Measurements from ENCODE around the gene NFKBIE.

The NFKBIE gene

GRCh38 chr6:44224029-44224964 lies 41.1 kb downstream of the NFKBIE start:
- no peak for DNase-seq

DNA sequence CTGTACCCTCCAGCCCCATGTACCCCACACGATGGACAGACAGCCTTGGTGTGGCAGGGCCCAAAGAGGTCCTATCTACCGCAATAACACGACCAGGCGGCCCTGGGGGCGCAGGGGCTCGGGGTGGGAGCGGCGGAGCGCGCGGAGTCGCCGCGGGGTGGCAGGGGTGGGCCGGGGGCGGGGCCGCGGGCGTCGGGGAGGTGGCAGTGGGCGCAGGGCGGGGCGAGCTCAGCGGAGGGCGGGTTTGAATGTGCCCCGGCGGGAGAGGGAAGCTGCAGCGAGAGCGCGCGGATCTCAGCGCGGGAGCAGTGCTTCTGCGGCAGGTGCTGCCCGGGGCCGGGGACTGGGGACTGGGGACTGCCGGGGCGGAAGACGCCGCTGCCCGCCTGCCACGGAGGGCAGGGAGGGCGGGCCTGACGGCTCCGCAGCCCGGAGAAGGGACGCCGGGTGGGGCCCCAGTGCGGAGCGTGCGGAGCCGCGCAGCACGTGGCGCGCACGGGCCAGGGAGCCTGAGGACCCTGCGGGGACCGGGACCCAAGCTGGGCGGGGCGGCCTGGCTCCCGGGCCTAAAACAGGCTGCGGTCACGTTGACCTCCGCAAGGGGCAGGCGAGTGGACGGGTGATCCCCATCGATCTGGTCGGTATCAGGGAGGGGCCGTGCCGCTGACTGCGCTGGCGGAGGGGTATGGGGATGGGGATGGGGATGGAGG lies 41.9 kb downstream of the NFKBIE start, which contains the start of gene SLC29A1:
Gene SLC29A1 (plus strand): TSS at position 277 of the 710 bp plus-strand sequence. CDS start 3,719 bp downstream, outside the sequence.
- DNase-seq, result peak; percentile 26

DNA sequence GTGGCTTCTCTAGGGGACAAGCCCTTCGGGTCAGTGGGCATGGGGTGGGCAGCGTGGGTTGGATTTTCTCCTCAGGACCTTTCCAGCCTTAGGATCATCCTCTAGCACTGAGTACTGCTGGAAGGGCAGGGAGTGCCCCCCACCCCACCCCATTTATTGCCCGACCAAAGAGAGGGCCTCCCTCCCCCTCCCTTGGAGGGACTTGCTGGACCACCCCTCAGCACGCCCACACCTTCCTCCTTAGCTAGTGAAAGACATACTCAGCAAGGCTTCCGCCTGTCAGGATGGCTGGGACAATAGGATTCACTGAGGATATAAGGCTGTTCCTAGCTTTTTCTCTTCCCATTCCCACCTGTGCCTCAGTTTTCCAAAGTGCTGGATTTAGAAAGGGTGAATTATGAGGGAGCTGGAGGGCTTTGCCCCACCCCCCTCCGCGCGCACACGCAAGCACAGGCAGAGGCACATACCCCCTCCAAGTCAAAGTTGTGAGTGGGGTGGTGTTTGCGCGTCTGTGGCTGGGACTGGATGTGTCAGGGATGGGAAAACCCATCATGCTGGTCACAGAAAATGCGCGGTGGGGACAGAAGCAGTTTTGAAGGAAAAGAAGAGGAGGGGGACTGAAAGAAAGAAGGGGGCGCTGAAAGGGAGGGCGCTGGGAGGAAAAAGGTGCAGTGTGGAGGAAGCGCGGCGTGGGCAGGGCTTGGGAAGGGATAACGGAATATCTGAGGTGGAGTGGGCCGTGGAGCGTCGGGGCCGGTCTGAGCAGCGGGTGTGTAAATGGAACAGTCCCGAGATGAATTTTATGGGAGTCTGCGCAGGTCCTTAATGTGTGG lies 42.6 kb downstream of the NFKBIE start:
- no peak for DNase-seq

- no peak for DNase-seq
Measured at GRCh38 chr6:44221961-44222335, 43.4 kb downstream of the NFKBIE start.

DNA sequence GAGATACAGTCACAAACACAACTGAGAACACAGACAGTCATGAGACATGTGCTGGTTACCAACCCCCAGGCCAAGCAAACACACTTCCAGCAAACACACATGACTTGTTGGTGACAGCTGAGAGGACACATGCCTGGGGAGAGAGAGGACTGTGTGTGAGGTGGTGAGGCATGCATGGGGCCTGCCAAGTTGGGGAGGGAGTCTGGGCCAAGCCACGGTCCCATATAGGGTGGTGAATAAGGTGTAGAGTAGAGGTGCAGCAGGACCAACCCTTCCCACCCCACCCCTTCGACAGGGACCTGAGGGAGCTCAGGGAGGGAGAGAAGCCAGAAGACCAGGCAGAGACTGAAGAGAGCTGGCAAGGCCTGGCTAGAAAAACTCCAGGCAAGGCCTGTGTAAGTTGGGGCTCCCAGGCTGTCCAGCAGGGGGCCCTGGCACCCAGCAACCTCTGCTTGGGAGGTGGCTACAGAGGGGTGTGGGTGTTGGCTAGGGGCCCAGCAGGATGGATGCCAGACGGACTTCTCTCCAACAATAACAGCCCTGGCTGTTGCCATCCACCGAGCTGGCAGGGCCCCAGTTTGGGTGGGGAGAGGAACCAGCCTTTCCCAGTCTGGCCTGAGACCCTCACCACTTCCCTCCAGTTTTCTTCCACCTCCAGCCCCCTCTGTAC lies 43.9 kb downstream of the NFKBIE start:
- peak; percentile 83 for DNase-seq

GRCh38 chr6:44220913-44221290 lies 44.4 kb downstream of the NFKBIE start:
- DNase-seq, result no peak

DNA sequence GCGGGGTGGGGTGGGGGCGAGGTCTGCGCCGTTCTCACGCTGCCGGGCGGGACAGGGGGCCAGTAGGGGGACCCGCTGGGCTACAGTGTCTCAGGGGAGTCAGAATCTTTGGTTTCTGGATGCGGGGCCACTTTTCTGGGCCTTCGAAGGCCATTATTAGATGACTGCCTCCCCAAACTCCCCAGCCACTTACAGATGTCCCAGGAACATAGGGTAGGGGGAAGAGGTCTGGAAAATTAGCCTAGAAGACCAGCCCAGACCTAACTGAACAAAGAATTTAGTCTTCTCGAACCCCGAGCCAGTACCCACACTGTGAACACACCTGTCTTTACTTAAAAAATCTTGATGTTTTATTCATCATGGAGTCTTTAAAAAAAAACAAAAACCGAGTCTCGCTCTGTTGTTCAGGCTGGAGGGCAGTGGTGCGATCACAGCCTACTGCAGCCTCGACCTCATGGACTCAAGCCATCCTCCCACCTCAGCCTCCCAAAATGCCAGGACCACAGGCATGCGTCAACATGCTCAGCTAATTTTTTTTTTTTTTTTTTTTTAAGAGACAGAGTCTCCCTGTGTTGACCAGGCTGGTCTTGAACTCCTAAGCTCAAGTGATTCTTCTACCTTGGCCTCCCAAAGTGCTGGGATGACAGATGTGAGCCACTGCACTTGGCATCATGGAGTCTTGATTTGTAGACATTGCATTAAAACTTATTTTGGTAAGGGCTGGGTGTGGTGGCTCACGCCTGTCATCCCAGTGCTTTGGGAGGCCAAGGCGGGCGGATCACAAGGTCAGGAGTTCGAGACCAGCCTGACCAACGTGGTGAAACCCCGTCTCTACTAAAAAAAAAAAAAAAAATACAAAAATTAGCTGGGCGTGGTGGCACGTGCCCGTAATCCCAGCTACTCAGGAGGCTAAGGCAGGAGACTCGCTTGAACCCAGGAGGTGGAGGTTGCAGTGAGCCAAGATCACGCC lies 45.3 kb downstream of the NFKBIE start:
- DNase-seq, result no peak

- no peak for DNase-seq
Measured at GRCh38 chr6:44219053-44219814, 46.1 kb downstream of the NFKBIE start.

- peak; percentile 55 for DNase-seq
Measured at GRCh38 chr6:44217332-44218143, 47.8 kb downstream of the NFKBIE start.

DNA sequence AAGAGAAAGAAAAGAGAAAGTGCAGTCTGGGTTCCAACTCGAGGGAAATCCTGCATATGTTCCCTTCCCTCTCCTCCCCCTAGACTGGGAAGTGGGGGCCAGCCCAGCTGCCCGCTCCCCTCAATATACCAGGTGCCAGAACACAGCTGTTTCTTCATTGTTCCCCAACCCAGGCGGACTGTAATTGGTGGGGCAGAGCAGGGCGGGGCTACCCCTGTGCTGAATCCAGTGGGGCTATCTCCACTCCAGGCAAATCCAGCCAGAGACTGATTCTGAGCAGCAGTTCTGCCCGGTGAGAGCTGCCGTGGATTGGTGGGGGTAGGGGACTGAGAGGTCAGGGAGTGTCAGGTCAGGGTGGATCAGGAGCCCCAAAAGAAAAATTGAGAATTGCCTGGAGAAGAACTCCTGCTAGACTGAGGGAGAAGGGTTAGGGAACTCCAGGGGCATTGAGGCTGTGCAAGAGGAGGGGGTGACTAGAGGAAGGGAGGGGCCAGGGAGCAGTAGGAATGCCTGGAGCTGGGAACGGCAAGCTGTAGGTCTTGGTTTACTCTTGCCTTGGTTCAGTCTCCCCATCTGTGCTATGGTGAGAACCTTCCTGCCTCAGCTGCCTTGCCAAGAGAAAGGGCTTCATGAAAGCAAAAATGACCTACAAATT lies 48.5 kb downstream of the NFKBIE start, which contains the start of gene MYMX:
Gene MYMX (plus strand): TSS at position 250 of the 655 bp plus-strand sequence. CDS start 546 bp downstream, outside the sequence.
- peak; percentile 55 for DNase-seq

- no peak for DNase-seq
Measured at GRCh38 chr6:44214307-44214706, 51.0 kb downstream of the NFKBIE start.

- DNase-seq, result no peak
Measured at GRCh38 chr6:44211284-44211683, 54.1 kb downstream of the NFKBIE start.

Measured in DMS 273 treated with DMSO at 0.1 percent for 48 hours (cell line).